ENCODE data around the gene DAGLA.

DNA sequence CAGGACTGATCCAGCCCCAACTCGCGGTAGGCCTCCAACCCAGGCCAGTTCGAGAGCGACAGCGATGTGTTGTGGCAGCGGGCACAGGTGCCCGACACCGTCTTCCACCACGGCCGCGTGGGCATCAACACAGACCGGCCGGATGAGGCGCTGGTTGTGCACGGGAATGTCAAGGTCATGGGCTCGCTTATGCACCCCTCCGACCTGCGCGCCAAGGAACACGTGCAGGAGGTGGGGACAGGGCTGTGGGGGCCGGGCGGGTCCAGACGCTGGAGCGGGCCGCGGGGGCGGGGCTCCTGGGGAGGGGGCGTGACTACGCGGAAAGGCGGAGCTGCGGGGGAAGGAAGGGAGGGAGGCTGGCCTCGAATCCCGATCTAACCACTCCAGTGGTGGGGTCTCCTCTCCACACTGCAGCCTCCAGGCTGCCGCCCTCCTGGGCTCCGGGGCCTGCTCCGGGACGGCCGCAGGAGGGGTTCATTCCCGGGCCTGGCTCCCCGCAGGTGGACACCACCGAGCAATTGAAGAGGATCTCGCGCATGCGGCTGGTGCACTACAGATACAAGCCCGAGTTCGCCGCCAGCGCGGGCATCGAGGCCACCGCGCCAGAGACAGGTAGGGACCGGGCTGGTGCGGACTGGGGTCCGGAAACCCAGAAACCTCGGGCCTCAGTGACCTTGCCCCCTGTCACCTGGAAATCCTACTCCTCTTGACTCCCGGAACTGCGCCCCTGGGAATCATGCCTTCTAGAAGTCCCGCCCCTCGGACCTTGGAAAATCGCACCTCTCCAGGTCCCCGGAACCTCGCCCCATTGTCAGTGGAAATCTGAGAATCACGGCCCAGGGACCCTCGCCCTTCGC is 97.3 kb downstream of the DAGLA start:
- TF ChIP-seq, protein P1, sequence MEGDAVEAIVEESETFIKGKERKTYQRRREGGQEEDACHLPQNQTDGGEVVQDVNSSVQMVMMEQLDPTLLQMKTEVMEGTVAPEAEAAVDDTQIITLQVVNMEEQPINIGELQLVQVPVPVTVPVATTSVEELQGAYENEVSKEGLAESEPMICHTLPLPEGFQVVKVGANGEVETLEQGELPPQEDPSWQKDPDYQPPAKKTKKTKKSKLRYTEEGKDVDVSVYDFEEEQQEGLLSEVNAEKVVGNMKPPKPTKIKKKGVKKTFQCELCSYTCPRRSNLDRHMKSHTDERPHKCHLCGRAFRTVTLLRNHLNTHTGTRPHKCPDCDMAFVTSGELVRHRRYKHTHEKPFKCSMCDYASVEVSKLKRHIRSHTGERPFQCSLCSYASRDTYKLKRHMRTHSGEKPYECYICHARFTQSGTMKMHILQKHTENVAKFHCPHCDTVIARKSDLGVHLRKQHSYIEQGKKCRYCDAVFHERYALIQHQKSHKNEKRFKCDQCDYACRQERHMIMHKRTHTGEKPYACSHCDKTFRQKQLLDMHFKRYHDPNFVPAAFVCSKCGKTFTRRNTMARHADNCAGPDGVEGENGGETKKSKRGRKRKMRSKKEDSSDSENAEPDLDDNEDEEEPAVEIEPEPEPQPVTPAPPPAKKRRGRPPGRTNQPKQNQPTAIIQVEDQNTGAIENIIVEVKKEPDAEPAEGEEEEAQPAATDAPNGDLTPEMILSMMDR (IDR thresholded peaks at IDR 0.05) = no peak
- no peak for TF ChIP-seq POLR2A (IDR thresholded peaks at IDR 0.05)
